Endodermal cell (in vitro differentiated cells): ENCODE results near the gene RCC1. TPM values are rescaled to one million over a fixed set of nuclear protein-coding genes. Genes with fewer than 3 reads are reported as not detected.
"Not testable (repeated sequence)": the region's sequence is repeated elsewhere in the genome, so short reads cannot be mapped to it uniquely, and the experiment has no call there.

Source experiments
- DNase-seq: peaks from one replicate; pipeline ENCODE4 v3.0.0-alpha.2; 2017
- H3K27ac ChIP-seq: 2 replicates; pipeline ENCODE4 v1.5.1; 2013; ENCODE audit warnings: mild to moderate bottlenecking, low read depth, low read length, moderate library complexity
- H3K27me3 ChIP-seq: 2 replicates; pipeline ENCODE4 v1.6.1; 2013; ENCODE audit warnings: mild to moderate bottlenecking, low read length, moderate library complexity; ENCODE audit not compliant: insufficient read depth, control insufficient read depth, poor library complexity, severe bottlenecking
- H3K36me3 ChIP-seq: 2 replicates; pipeline ENCODE4 v1.7.0; 2013; ENCODE audit warnings: mild to moderate bottlenecking, low read length, moderate library complexity; ENCODE audit not compliant: control insufficient read depth, insufficient read depth
- H3K4me1 ChIP-seq: one replicate; pipeline ENCODE4 v1.7.0; 2013; ENCODE audit warnings: low read length; ENCODE audit not compliant: control insufficient read depth, insufficient read depth
- H3K4me3 ChIP-seq: 2 replicates; pipeline ENCODE4 v1.5.1; 2013; ENCODE audit warnings: mild to moderate bottlenecking, low read length, moderate library complexity
- H3K9ac ChIP-seq: 2 replicates; pipeline ENCODE4 v1.6.1; 2013; ENCODE audit warnings: mild to moderate bottlenecking, low read length, moderate library complexity; ENCODE audit not compliant: poor library complexity, severe bottlenecking; ENCODE audit errors: extremely low read depth
- H3K9me3 ChIP-seq: 2 replicates; pipeline ENCODE4 v1.6.1; 2013; ENCODE audit warnings: mild to moderate bottlenecking, low read length, moderate library complexity; ENCODE audit not compliant: control insufficient read depth
- H3K27ac Mint-ChIP-seq: 2 replicates; pipeline ENCODE4 v1.8.0; 2020; ENCODE audit warnings: mixed read lengths
- H3K27me3 Mint-ChIP-seq: 2 replicates; pipeline ENCODE4 v1.8.0; 2021; ENCODE audit warnings: mild to moderate bottlenecking, mixed read lengths; ENCODE audit not compliant: insufficient read depth
- H3K36me3 Mint-ChIP-seq: 2 replicates; pipeline ENCODE4 v1.8.0; 2020; ENCODE audit warnings: low read depth, mixed read lengths
- H3K4me1 Mint-ChIP-seq: 2 replicates; pipeline ENCODE4 v1.8.0; 2020; ENCODE audit warnings: mixed read lengths
- H3K4me3 Mint-ChIP-seq: 2 replicates; pipeline ENCODE4 v1.8.0; 2020; ENCODE audit warnings: mild to moderate bottlenecking, moderate library complexity, mixed read lengths
- H3K9me3 Mint-ChIP-seq: 2 replicates; pipeline ENCODE4 v1.8.0; 2020; ENCODE audit warnings: mild to moderate bottlenecking, mixed read lengths
- CTCF ChIP-seq: fragments of 200-600 bp; sonication (generic); conservative IDR thresholded peaks from 2 replicates; pipeline ENCODE4 v1.5.0; 2021; ENCODE audit warnings: antibody characterized with exemption, mild to moderate bottlenecking
- WGBS, 2 experiments: methylation state at CpG; one replicate each; pipeline versions ENCODE4 v1.1.5 to v1.1.7; 2013; ENCODE audit warnings: missing lambda C conversion rate in 2 of 2, mixed read lengths in 1 of 2; ENCODE audit not compliant: insufficient coverage in 1 of 2, insufficient read length in 1 of 2; 5-methylcytosine and 5-hydroxymethylcytosine counted together
- total RNA-seq, 2 donors: library from RNA; stranded (reverse); fragmentation: NEBNext Ultra II Directional in 1 of 2; extraction: Animal tissue kit (Norgen Biotek cat#: 25700) in 1 of 2; gene quantifications; 2 replicates in 1 of 2; 3 replicates in 1 of 2; pipeline ENCODE4 v1.2.1, GENCODE V29; 2021

RCC1 gene
- total RNA-seq, 2 donors from 2014 or later = 55.4 to 65.3 TPM

GRCh38 chr1:28470146-28470545, 35.7 kb upstream of the RCC1 start:
- 58 to 100% methylated on average over 1 to 2 of the region's 2 CpGs for WGBS, 2 experiments
- H3K27me3 Mint-ChIP-seq = no peaks in the 10 kb centered on the region
- Histone ChIP-seq H3K9ac (no peak overlapping the region), H3K27ac (no peak overlapping the region), H3K27me3 (no peaks in the 10 kb centered on the region), H3K36me3 (peaks cover 50% of the 10 kb centered on the region), H3K9me3 (no peaks in the 10 kb centered on the region), H3K4me3 (no peak overlapping the region), H3K4me1 (no peaks in the 10 kb centered on the region)
- no peak for TF ChIP-seq CTCF
- H3K4me3 Mint-ChIP-seq = no peak overlapping the region
- no peak for DNase-seq
- H3K36me3 Mint-ChIP-seq = peaks cover 51% of the 10 kb centered on the region
- no peaks in the 10 kb centered on the region for H3K9me3 Mint-ChIP-seq
- H3K4me1 Mint-ChIP-seq = no peaks in the 10 kb centered on the region
- no peak overlapping the region for H3K27ac Mint-ChIP-seq

GRCh38 chr1:28479497-28479896, 26.3 kb upstream of the RCC1 start:
- not testable (repeated sequence) for H3K27ac ChIP-seq, H3K4me3 Mint-ChIP-seq, H3K4me1 ChIP-seq, H3K27me3 Mint-ChIP-seq, H3K9me3 ChIP-seq, H3K27me3 ChIP-seq, DNase-seq, H3K9me3 Mint-ChIP-seq, H3K4me1 Mint-ChIP-seq, H3K4me3 ChIP-seq, H3K9ac ChIP-seq, H3K27ac Mint-ChIP-seq
- peaks cover 68% of the 10 kb centered on the region for H3K36me3 Mint-ChIP-seq
- 93 to 96% methylated on average over 6 to 13 of the region's 13 CpGs for WGBS, 2 experiments
- peaks cover 63% of the 10 kb centered on the region for H3K36me3 ChIP-seq

- 91 to 96% methylated on average over 3 to 5 of the region's 5 CpGs for WGBS, 2 experiments
Observed at GRCh38 chr1:28480308-28480707, 25.5 kb upstream of the RCC1 start.

More at GRCh38 chr1:28480308-28480707, 25.5 kb upstream of the RCC1 start:
- Histone ChIP-seq H3K4me3 (no peak overlapping the region), H3K36me3 (peaks cover 60% of the 10 kb centered on the region), H3K27me3 (no peaks in the 10 kb centered on the region), H3K9ac (no peak overlapping the region), H3K27ac (no peak overlapping the region), H3K9me3 (no peaks in the 10 kb centered on the region), H3K4me1 (no peaks in the 10 kb centered on the region)
- peaks cover 3% of the 10 kb centered on the region for H3K4me1 Mint-ChIP-seq
- H3K4me3 Mint-ChIP-seq = no peak overlapping the region
- H3K27me3 Mint-ChIP-seq = no peaks in the 10 kb centered on the region
- H3K27ac Mint-ChIP-seq = peak overlapping the region; percentile 33
- H3K36me3 Mint-ChIP-seq = peaks cover 67% of the 10 kb centered on the region
- no peaks in the 10 kb centered on the region for H3K9me3 Mint-ChIP-seq
- TF ChIP-seq CTCF = no peak
- no peak for DNase-seq
